Stimulated activated CD4-positive, alpha-beta T cell treated with anti-CD3 and anti-CD28 coated beads, Interleukin-12 subunit alpha, Interleukin-12 subunit beta, amount 100 ng/mL, for 48 hours (primary cell): ENCODE measurements around the gene DDX1.

Experiments used
- DNase-seq, 3 donors: peaks; one replicate each; pipeline ENCODE4 v3.0.0-alpha.2; 2020; ENCODE audit warnings: low read depth in 2 of 3, low spot score in 1 of 3

DDX1 gene

GRCh38 chr2:15660491-15661294 lies 69.0 kb downstream of the DDX1 start:
- no peak for DNase-seq

GRCh38 chr2:15661295-15661569 lies 69.6 kb downstream of the DDX1 start:
- no peak for DNase-seq

- DNase-seq = no peak
Observed at GRCh38 chr2:15662026-15662425, 70.4 kb downstream of the DDX1 start.

- DNase-seq = no peak
Observed at GRCh38 chr2:15662579-15662978, 70.9 kb downstream of the DDX1 start.

- no peak for DNase-seq
Observed at GRCh38 chr2:15663802-15664201, 72.1 kb downstream of the DDX1 start.

- DNase-seq = no peak
Observed at GRCh38 chr2:15664273-15665066, 72.8 kb downstream of the DDX1 start.

- no peak for DNase-seq
Observed at GRCh38 chr2:15665067-15665942, 73.6 kb downstream of the DDX1 start.

- no peak for DNase-seq
Observed at GRCh38 chr2:15665943-15666460, 74.3 kb downstream of the DDX1 start.

- DNase-seq = no peak
Observed at GRCh38 chr2:15666861-15667808, 75.5 kb downstream of the DDX1 start.

- no peak for DNase-seq
Observed at GRCh38 chr2:15667809-15668556, 76.3 kb downstream of the DDX1 start.

- no peak for DNase-seq
Observed at GRCh38 chr2:15668611-15669305, 77.1 kb downstream of the DDX1 start.

GRCh38 chr2:15669375-15669910 lies 77.8 kb downstream of the DDX1 start:
- DNase-seq = no peak

- no peak for DNase-seq
Observed at GRCh38 chr2:15670469-15670868, 78.8 kb downstream of the DDX1 start.

GRCh38 chr2:15670981-15671380 lies 79.3 kb downstream of the DDX1 start:
- DNase-seq = no peak

- no peak for DNase-seq
Observed at GRCh38 chr2:15671409-15671808, 79.7 kb downstream of the DDX1 start.

GRCh38 chr2:15671842-15672815 lies 80.5 kb downstream of the DDX1 start:
- DNase-seq = no peak
